Measurements from ENCODE around the gene CAV1. TPM values are rescaled to one million over a fixed set of nuclear protein-coding genes. Genes with fewer than 3 reads are reported as not detected.
A peak's percentile ranks its signal among the peaks of the same experiment; 100 is the strongest.

The CAV1 gene
- total and polyA plus RNA-seq, 2 donors (not counting 1 experiment from before 2014, with no cell fraction given): 461 to 1,245 TPM

- Histone ChIP-seq H3K79me2 (ENCODE audit: control insufficient read depth, insufficient read depth, low read length) (peaks cover 96% of the 10 kb centered on the region), H3K36me3 (ENCODE audit: control insufficient read depth, insufficient read depth, low read length) (peaks cover 11% of the 10 kb centered on the region), H3K4me3 (replicated peaks in 1 of 4; ENCODE audit: control extremely low read depth in 1 of 4, insufficient read depth in 1 of 4, low read depth in 3 of 4, low read length in 4 of 4) (peak overlapping the region; percentile 15 to 96 (median 64)), H3K27ac (ENCODE audit: insufficient read depth, low read length) (no peak overlapping the region), H3K27me3 (ENCODE audit: control insufficient read depth, insufficient read depth, low read length) (no peaks in the 10 kb centered on the region), H4K20me1 (ENCODE audit: control insufficient read depth, extremely low read depth, insufficient read depth, low read length) (no peaks in the 10 kb centered on the region), H3K9ac (ENCODE audit: insufficient read depth, low read length) (no peak overlapping the region), H2AFZ (ENCODE audit: low read length) (no peak overlapping the region), H3K4me1 (ENCODE audit: control insufficient read depth, extremely low read depth, insufficient read depth, low read length) (peaks cover 7% of the 10 kb centered on the region), H3K4me2 (ENCODE audit: extremely low read depth, insufficient read depth, low read length) (peak overlapping the region; percentile 95), H3K9me3 (ENCODE audit: control insufficient read depth, insufficient read depth, low read depth, low read length) (no peaks in the 10 kb centered on the region)
- TF ChIP-seq CTCF (conservative IDR thresholded peaks at IDR 0.05 in 1 of 2, IDR thresholded peaks at IDR 0.05 in 1 of 2; ENCODE audit: low read depth in 1 of 2, low read length in 2 of 2) (no peak), EZH2 (IDR thresholded peaks at IDR 0.05; ENCODE audit: low read length, missing control alignments) (no peak)
- no peak for DNase-seq (ENCODE audit: low read depth in 2 of 2)
Observed at GRCh38 chr7:116530107-116530820, 5.4 kb downstream of the CAV1 start.

GRCh38 chr7:116532102-116532688 is 7.4 kb downstream of the CAV1 start:
- H3K27ac ChIP-seq (ENCODE audit: insufficient read depth, low read length): no peak overlapping the region

More at GRCh38 chr7:116532102-116532688, 7.4 kb downstream of the CAV1 start:
- H3K9me3 ChIP-seq (ENCODE audit: control insufficient read depth, insufficient read depth, low read depth, low read length): no peaks in the 10 kb centered on the region
- H3K4me1 ChIP-seq (ENCODE audit: control insufficient read depth, extremely low read depth, insufficient read depth, low read length): peaks cover 7% of the 10 kb centered on the region
- peaks cover 95% of the 10 kb centered on the region for H3K79me2 ChIP-seq (ENCODE audit: control insufficient read depth, insufficient read depth, low read length)
- peak overlapping the region; percentile 57 for H3K4me2 ChIP-seq (ENCODE audit: extremely low read depth, insufficient read depth, low read length)
- peak overlapping the region in 2 of 4 experiments; percentile 32 to 96 for H3K4me3 ChIP-seq (replicated peaks in 1 of 4; ENCODE audit: control extremely low read depth in 1 of 4, insufficient read depth in 1 of 4, low read depth in 3 of 4, low read length in 4 of 4)
- H3K36me3 ChIP-seq (ENCODE audit: control insufficient read depth, insufficient read depth, low read length): peaks cover 11% of the 10 kb centered on the region
- no peaks in the 10 kb centered on the region for H3K27me3 ChIP-seq (ENCODE audit: control insufficient read depth, insufficient read depth, low read length)
- TF ChIP-seq EZH2 (IDR thresholded peaks at IDR 0.05; ENCODE audit: low read length, missing control alignments) (no peak), CTCF (conservative IDR thresholded peaks at IDR 0.05 in 1 of 2, IDR thresholded peaks at IDR 0.05 in 1 of 2; ENCODE audit: low read depth in 1 of 2, low read length in 2 of 2) (no peak)
- no peak for DNase-seq (ENCODE audit: low read depth in 2 of 2)
- H2AFZ ChIP-seq (ENCODE audit: low read length): no peak overlapping the region
- no peaks in the 10 kb centered on the region for H4K20me1 ChIP-seq (ENCODE audit: control insufficient read depth, extremely low read depth, insufficient read depth, low read length)
- H3K9ac ChIP-seq (ENCODE audit: insufficient read depth, low read length): no peak overlapping the region

Measured in fibroblast of lung (primary cell).